ENCODE data around the gene BCL6. TPM values are rescaled to one million over a fixed set of nuclear protein-coding genes. Genes with fewer than 3 reads are reported as not detected.

BCL6 gene
- total and polyA plus RNA-seq, 4 donors = 7.8 to 71.8 (median 13.3) TPM

DNA sequence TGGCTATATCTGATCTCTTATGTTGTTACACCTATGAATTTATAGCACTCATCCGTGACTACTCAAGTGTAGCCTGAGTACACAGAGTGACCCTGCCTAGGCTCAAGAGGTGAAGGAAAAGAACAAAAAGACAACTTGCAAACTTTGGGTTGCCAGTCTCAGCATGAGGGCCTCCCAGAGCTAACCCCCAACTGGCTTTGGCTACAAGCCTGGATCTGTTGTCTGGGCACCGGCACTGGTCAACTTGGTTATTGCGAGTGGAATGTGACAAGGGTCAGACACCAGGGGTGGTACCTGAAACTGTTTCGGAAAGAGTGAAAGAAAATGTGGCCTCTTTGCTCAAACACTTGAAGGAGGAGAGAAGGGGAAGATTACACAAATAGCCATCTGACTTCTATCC is 49.5 kb upstream of the BCL6 start:
- 46% methylated on average over 4 of the region's 4 CpGs for WGBS
- Histone ChIP-seq H3K4me1 (ENCODE audit: control insufficient read depth in 4 of 4, insufficient read depth in 4 of 4, low read length in 3 of 4) (peaks cover 2 to 22% (median 14%) of the 10 kb centered on the region in 4 donors), H3K9me3 (ENCODE audit: control insufficient read depth in 4 of 4, low read length in 3 of 4) (no peaks in the 10 kb centered on the region), H3K27ac (ENCODE audit: low read depth in 1 of 2, low read length in 2 of 2) (no peak overlapping the region), H3K27me3 (ENCODE audit: control insufficient read depth in 4 of 4, insufficient read depth in 4 of 4, low read length in 3 of 4) (no peaks in the 10 kb centered on the region), H3K36me3 (ENCODE audit: control insufficient read depth in 4 of 4, insufficient read depth in 3 of 4, low read depth in 1 of 4, low read length in 3 of 4) (no peaks in the 10 kb centered on the region), H3K9ac (ENCODE audit: low read depth in 1 of 2, low read length in 2 of 2) (peak overlapping the region in 1 of 2 donors; percentile 13), H3K4me3 (ENCODE audit: low read depth in 1 of 3, low read length in 3 of 3) (no peak overlapping the region)
- TF ChIP-seq RAD21 (IDR thresholded peaks at IDR 0.05) (peak in 1 of 2 donors; percentile 30), HNF4A (conservative IDR thresholded peaks at IDR 0.05) (peak in 1 of 2 donors; percentile 43), HNF4G (IDR thresholded peaks at IDR 0.05) (no peak)
- DNase-seq (ENCODE audit: low spot score) = no peak

GRCh38 chr3:187793618-187794017 is 48.4 kb upstream of the BCL6 start:
- no peak overlapping the region for H3K9ac ChIP-seq (ENCODE audit: low read depth in 1 of 2, low read length in 2 of 2)
- peaks cover 2 to 14% (median 11%) of the 10 kb centered on the region in 4 donors for H3K4me1 ChIP-seq (ENCODE audit: control insufficient read depth in 4 of 4, insufficient read depth in 4 of 4, low read length in 3 of 4)
- H3K9me3 ChIP-seq (ENCODE audit: control insufficient read depth in 4 of 4, low read length in 3 of 4) = no peaks in the 10 kb centered on the region
- no peak overlapping the region for H3K4me3 ChIP-seq (ENCODE audit: low read depth in 1 of 3, low read length in 3 of 3)
- H3K27me3 ChIP-seq (ENCODE audit: control insufficient read depth in 4 of 4, insufficient read depth in 4 of 4, low read length in 3 of 4) = no peaks in the 10 kb centered on the region
- DNase-seq (ENCODE audit: low spot score) = no peak
- TF ChIP-seq TAF1 (conservative IDR thresholded peaks at IDR 0.05) (no peak), NR2F2 (IDR thresholded peaks at IDR 0.05) (no peak), FOXA1 (IDR thresholded peaks at IDR 0.05) (no peak)
- no peak overlapping the region for H3K27ac ChIP-seq (ENCODE audit: low read depth in 1 of 2, low read length in 2 of 2)
- H3K36me3 ChIP-seq (ENCODE audit: control insufficient read depth in 4 of 4, insufficient read depth in 3 of 4, low read depth in 1 of 4, low read length in 3 of 4) = no peaks in the 10 kb centered on the region
- 96% methylated on average over 2 of the region's 2 CpGs for WGBS

- Histone ChIP-seq H3K4me1 (ENCODE audit: control insufficient read depth in 4 of 4, insufficient read depth in 4 of 4, low read length in 3 of 4) (peaks cover 2 to 14% (median 11%) of the 10 kb centered on the region in 4 donors), H3K36me3 (ENCODE audit: control insufficient read depth in 4 of 4, insufficient read depth in 3 of 4, low read depth in 1 of 4, low read length in 3 of 4) (no peaks in the 10 kb centered on the region), H3K27me3 (ENCODE audit: control insufficient read depth in 4 of 4, insufficient read depth in 4 of 4, low read length in 3 of 4) (no peaks in the 10 kb centered on the region), H3K4me3 (ENCODE audit: low read depth in 1 of 3, low read length in 3 of 3) (no peak overlapping the region), H3K27ac (ENCODE audit: low read depth in 1 of 2, low read length in 2 of 2) (no peak overlapping the region), H3K9ac (ENCODE audit: low read depth in 1 of 2, low read length in 2 of 2) (no peak overlapping the region), H3K9me3 (ENCODE audit: control insufficient read depth in 4 of 4, low read length in 3 of 4) (no peaks in the 10 kb centered on the region)
- no peak for TF ChIP-seq HNF4G (IDR thresholded peaks at IDR 0.05)
- TF ChIP-seq HNF4A (conservative IDR thresholded peaks at IDR 0.05) = no peak
- TF ChIP-seq NR2F2 (IDR thresholded peaks at IDR 0.05) = no peak
- no peak for TF ChIP-seq YY1 (IDR thresholded peaks at IDR 0.05)
- no peak for TF ChIP-seq SP1 (IDR thresholded peaks at IDR 0.05)
- TF ChIP-seq, protein P1, sequence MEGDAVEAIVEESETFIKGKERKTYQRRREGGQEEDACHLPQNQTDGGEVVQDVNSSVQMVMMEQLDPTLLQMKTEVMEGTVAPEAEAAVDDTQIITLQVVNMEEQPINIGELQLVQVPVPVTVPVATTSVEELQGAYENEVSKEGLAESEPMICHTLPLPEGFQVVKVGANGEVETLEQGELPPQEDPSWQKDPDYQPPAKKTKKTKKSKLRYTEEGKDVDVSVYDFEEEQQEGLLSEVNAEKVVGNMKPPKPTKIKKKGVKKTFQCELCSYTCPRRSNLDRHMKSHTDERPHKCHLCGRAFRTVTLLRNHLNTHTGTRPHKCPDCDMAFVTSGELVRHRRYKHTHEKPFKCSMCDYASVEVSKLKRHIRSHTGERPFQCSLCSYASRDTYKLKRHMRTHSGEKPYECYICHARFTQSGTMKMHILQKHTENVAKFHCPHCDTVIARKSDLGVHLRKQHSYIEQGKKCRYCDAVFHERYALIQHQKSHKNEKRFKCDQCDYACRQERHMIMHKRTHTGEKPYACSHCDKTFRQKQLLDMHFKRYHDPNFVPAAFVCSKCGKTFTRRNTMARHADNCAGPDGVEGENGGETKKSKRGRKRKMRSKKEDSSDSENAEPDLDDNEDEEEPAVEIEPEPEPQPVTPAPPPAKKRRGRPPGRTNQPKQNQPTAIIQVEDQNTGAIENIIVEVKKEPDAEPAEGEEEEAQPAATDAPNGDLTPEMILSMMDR (IDR thresholded peaks at IDR 0.05; ENCODE audit: low read depth, low read length, missing input control) = no peak
- TF ChIP-seq JUND (IDR thresholded peaks at IDR 0.05) = no peak
- TF ChIP-seq, protein P2, sequence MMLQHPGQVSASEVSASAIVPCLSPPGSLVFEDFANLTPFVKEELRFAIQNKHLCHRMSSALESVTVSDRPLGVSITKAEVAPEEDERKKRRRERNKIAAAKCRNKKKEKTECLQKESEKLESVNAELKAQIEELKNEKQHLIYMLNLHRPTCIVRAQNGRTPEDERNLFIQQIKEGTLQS (IDR thresholded peaks at IDR 0.05) = no peak
- TF ChIP-seq FOXA2 (IDR thresholded peaks at IDR 0.05) = no peak
- DNase-seq (ENCODE audit: low spot score) = no peak
- WGBS = 87% methylated on average over 3 of the region's 3 CpGs
These were observed 47.3 kb upstream of the BCL6 start for GRCh38 chr3:187792521-187792920.

DNA sequence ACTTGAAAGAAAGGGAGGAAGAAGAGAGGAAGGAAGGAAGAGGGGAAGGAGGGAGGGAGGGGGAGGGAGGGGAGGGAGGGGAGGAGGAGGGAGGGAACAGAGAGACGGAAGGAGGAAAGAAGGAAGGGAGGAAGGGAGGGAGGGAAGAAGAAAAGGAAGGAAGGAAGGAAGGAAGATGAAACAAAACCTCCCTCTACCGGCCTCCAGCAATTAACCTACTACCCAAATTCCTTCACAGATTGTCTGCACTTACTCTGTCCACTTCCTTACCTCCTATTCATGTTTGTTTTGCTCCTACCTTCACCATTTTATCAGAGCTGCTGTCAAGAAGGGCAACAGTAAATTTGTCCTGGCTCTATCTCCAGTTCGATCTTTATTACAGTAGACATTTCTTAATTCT is 44.6 kb upstream of the BCL6 start:
- 71% methylated on average over 3 of the region's 3 CpGs for WGBS
- H3K9ac ChIP-seq (ENCODE audit: low read depth in 1 of 2, low read length in 2 of 2) = no peak overlapping the region
- H3K4me3 ChIP-seq (ENCODE audit: low read depth in 1 of 3, low read length in 3 of 3) = no peak overlapping the region
- DNase-seq (ENCODE audit: low spot score) = no peak
- H3K27me3 ChIP-seq (ENCODE audit: control insufficient read depth in 4 of 4, insufficient read depth in 4 of 4, low read length in 3 of 4) = no peaks in the 10 kb centered on the region
- no peaks in the 10 kb centered on the region for H3K36me3 ChIP-seq (ENCODE audit: control insufficient read depth in 4 of 4, insufficient read depth in 3 of 4, low read depth in 1 of 4, low read length in 3 of 4)
- H3K27ac ChIP-seq (ENCODE audit: low read depth in 1 of 2, low read length in 2 of 2) = no peak overlapping the region
- H3K9me3 ChIP-seq (ENCODE audit: control insufficient read depth in 4 of 4, low read length in 3 of 4) = no peaks in the 10 kb centered on the region
- H3K4me1 ChIP-seq (ENCODE audit: control insufficient read depth in 4 of 4, insufficient read depth in 4 of 4, low read length in 3 of 4) = peaks cover 0 to 2% (median under 1%) of the 10 kb centered on the region in 4 donors
- TF ChIP-seq, protein P1 (IDR thresholded peaks at IDR 0.05; ENCODE audit: low read depth, low read length, missing input control) = no peak
- TF ChIP-seq MAX (IDR thresholded peaks at IDR 0.05) (no peak), YY1 (IDR thresholded peaks at IDR 0.05) (no peak), RAD21 (IDR thresholded peaks at IDR 0.05) (no peak), RXRA (IDR thresholded peaks at IDR 0.05) (no peak), TAF1 (conservative IDR thresholded peaks at IDR 0.05) (no peak), REST (IDR thresholded peaks at IDR 0.05) (no peak), SP1 (IDR thresholded peaks at IDR 0.05) (no peak), EGR1 (IDR thresholded peaks at IDR 0.05; ENCODE audit: low read depth in 2 of 2) (no peak), HNF4G (IDR thresholded peaks at IDR 0.05) (no peak), HNF4A (conservative IDR thresholded peaks at IDR 0.05) (no peak), FOXA1 (IDR thresholded peaks at IDR 0.05) (no peak), JUND (IDR thresholded peaks at IDR 0.05) (no peak)

All from liver (tissue), 9 donors.